Pancreas (tissue), 10 donors: ENCODE measurements around the gene JAKMIP1. TPM values are rescaled to one million over a fixed set of nuclear protein-coding genes. Genes with fewer than 3 reads are reported as not detected.

Experiments
- ATAC-seq, 4 donors: fragments of 200-7000 bp; cut with Tn5 transposase; one replicate each; pipeline versions ENCODE4 v1.8.0 to v1.9.1; 2020; ENCODE audit warnings: mild to moderate bottlenecking in 4 of 4, moderate library complexity in 4 of 4
- DNase-seq, 6 donors: peaks; one replicate each; pipeline ENCODE4 v3.0.0-alpha.2; 2020
- FAIRE-seq: peaks from 2 replicates; lab custom pipeline; 2012; peaks lifted over from hg19 to GRCh38; lab: Jason Lieb, UNC
- H3K27ac ChIP-seq, 4 donors: fragments of 200-600 bp; sonication (generic); 1 replicate in 3 of 4; 2 replicates in 1 of 4; pipeline versions ENCODE4 v1.5.0 to v1.8.0; 2020
- H3K27me3 ChIP-seq, 4 donors: fragments of 200-600 bp; one replicate each; pipeline ENCODE4 v1.8.0; 2021
- H3K36me3 ChIP-seq, 3 donors: fragments of 200-600 bp; sonication (generic) in 1 of 3; one replicate each; pipeline versions ENCODE4 v1.5.0 to v1.8.0; 2020 to 2021
- H3K4me1 ChIP-seq, 3 donors: fragments of 200-600 bp; one replicate each; pipeline ENCODE4 v1.8.0; 2021
- H3K4me3 ChIP-seq, 4 donors: fragments of 200-600 bp; sonication (generic) in 2 of 4; one replicate each; pipeline versions ENCODE4 v1.5.0 to v1.8.0; 2020 to 2021
- H3K9me3 ChIP-seq, 4 donors: fragments of 200-600 bp; one replicate each; pipeline ENCODE4 v1.8.0; 2021
- CTCF ChIP-seq, 4 donors: fragments of 200-600 bp; sonication (generic) in 3 of 4; IDR thresholded peaks; one replicate each; pipeline versions ENCODE4 v1.5.0 to v1.8.0; 2021; ENCODE audit warnings: antibody characterized with exemption in 4 of 4
- WGBS, 2 donors: extraction: QIAGEN DNeasy Blood & Tissue Kit; methylation state at CpG; one replicate each; pipeline ENCODE4 v1.1.7; 2013; 5-methylcytosine and 5-hydroxymethylcytosine counted together
- intact Hi-C, 3 donors: fragments of 100-400 bp; cut with DNase I; formaldehyde crosslinking; loops; one replicate each; pipeline versions ENCODE4 v1.11.1 to v1.14.2; 2022
- polyA plus RNA-seq, 2 donors: library from polyadenylated mRNA; stranded (reverse); fragments of 200-250 nt; gene quantifications; one replicate each; pipeline ENCODE4 v1.2.3, GENCODE V29; 2013
- total RNA-seq, 6 donors: library from RNA; stranded (reverse); fragmentation: NEBNext Ultra II Directional in 4 of 6; extraction: Animal tissue kit (Norgen Biotek cat#: 25700) in 4 of 6; gene quantifications; one replicate each; pipeline versions ENCODE4 v1.2.1 to v1.2.4, GENCODE V29; 2021 to 2023
- donor health status: healthy with polysubstance abuse.
- donor health status: DM: no; HTN: no; CAD: no; lungs with moderate emphysema.
- donor health status: DM: no; HTN: no; CAD: no.
- donor health status: control.
- donor health status: control.
- donor health status: Bipolar disorder and iron deficiency.
- donor health status: DM: yes; HTN: yes; CAD: no.
- donor health status: DM: no; HTN: no; CAD: no.
- donor health status: DM: no; HTN: no; CAD: no.
- donor health status: DM: yes; HTN: yes; CAD: no.

JAKMIP1 gene
- total and polyA plus RNA-seq, 8 donors, result 0.16 to 4.3 (median 0.59) TPM

GRCh38 chr4:6150046-6150735 is 50.2 kb downstream of the JAKMIP1 start:
- Histone ChIP-seq H3K36me3 (no peaks in the 10 kb centered on the region), H3K4me3 (no peak overlapping the region), H3K4me1 (no peaks in the 10 kb centered on the region), H3K27me3 (no peaks in the 10 kb centered on the region), H3K9me3 (no peaks in the 10 kb centered on the region), H3K27ac (no peak overlapping the region)
- no peak for FAIRE-seq
- DNase-seq, result peak in 1 of 6 donors; percentile 25
- intact Hi-C loops, result no loop called here
- TF ChIP-seq CTCF (IDR thresholded peaks at IDR 0.05), result no peak
- no peak for ATAC-seq
- WGBS, 2 donors, result 60 to 71% methylated on average over 18 of the region's 18 CpGs

- FAIRE-seq, result no peak
- Histone ChIP-seq H3K4me1 (no peaks in the 10 kb centered on the region), H3K9me3 (no peaks in the 10 kb centered on the region), H3K4me3 (no peak overlapping the region), H3K27ac (no peak overlapping the region), H3K27me3 (no peaks in the 10 kb centered on the region), H3K36me3 (no peaks in the 10 kb centered on the region)
- intact Hi-C loops, result no loop called here
- DNase-seq, result peak in 1 of 6 donors; percentile 25
- no peak for ATAC-seq
- WGBS, 2 donors, result 62 to 71% methylated on average over 20 of the region's 20 CpGs
- TF ChIP-seq CTCF (IDR thresholded peaks at IDR 0.05), result no peak
Measured at GRCh38 chr4:6148506-6149205, 51.7 kb downstream of the JAKMIP1 start.

- H3K36me3 ChIP-seq, result no peaks in the 10 kb centered on the region
- DNase-seq (peak in 1 of 6 donors; percentile 23), ATAC-seq (no peak), FAIRE-seq (no peak)
- H3K9me3 ChIP-seq, result no peaks in the 10 kb centered on the region
- no peak for TF ChIP-seq CTCF (IDR thresholded peaks at IDR 0.05)
- intact Hi-C loops, result no loop called here
- 55 to 66% methylated on average over 6 of the region's 6 CpGs for WGBS, 2 donors
- no peaks in the 10 kb centered on the region for H3K27me3 ChIP-seq
- no peak overlapping the region for H3K27ac ChIP-seq
- H3K4me3 ChIP-seq, result no peak overlapping the region
- no peaks in the 10 kb centered on the region for H3K4me1 ChIP-seq
Measured at GRCh38 chr4:6147441-6147840, 52.9 kb downstream of the JAKMIP1 start.

GRCh38 chr4:6143603-6144181 is 56.7 kb downstream of the JAKMIP1 start:
- Histone ChIP-seq H3K27ac (no peak overlapping the region), H3K4me1 (no peaks in the 10 kb centered on the region), H3K9me3 (no peaks in the 10 kb centered on the region), H3K27me3 (no peaks in the 10 kb centered on the region), H3K4me3 (no peak overlapping the region), H3K36me3 (no peaks in the 10 kb centered on the region)
- intact Hi-C loops, result no loop called here
- 52 to 55% methylated on average over 3 of the region's 3 CpGs for WGBS, 2 donors
- ATAC-seq, result no peak
- no peak for TF ChIP-seq CTCF (IDR thresholded peaks at IDR 0.05)
- FAIRE-seq, result no peak
- peak in 1 of 6 donors; percentile 13 for DNase-seq
